Lower leg skin (tissue), 3 donors: ENCODE results near the gene IMMP2L.

ENCODE experiments used
- POLR2A ChIP-seq, 2 donors: fragments of 450-650 bp; IDR thresholded peaks; one replicate each; pipeline ENCODE4 v1.6.1; 2016 to 2017; ENCODE audit warnings: antibody characterized with exemption in 2 of 2, mild to moderate bottlenecking in 1 of 2, moderate library complexity in 1 of 2
- TF ChIP-seq, protein P1 (sequence below), 3 donors: fragments of 450-650 bp; IDR thresholded peaks; one replicate each; pipeline ENCODE4 v1.5.1; 2016; ENCODE audit warnings: antibody characterized with exemption in 3 of 3, mild to moderate bottlenecking in 3 of 3, moderate library complexity in 2 of 3

DNA sequence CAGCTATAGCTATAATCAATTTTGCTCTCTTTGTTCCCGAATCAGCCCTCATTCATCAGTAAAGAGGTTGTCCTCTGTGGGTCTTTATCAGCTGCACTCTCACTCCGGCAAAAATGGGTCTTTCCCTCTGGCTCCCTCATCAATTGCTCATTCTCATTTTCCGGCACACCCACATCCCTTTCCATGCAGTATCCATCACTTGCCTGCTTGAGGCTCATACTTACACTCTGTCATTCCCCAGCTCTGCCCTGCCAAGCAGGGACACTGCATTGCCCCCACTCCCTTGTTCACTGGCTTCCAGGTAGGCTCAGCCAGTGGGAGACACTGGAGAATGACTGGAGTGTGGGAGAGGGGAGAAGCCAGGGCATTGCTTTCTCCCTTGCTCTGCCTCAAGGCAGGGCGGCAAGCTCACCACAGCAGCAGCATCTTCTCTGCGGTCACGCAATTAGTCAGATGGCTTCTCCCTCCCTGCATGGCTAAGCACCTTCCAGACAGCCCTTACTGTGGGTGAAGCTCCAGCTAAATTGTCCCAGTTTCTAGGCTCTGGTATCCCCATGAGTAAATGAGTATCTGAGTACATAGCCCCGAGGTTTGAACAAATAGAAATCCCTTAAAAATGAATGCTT, 942.1 kb downstream of the IMMP2L start:
- TF ChIP-seq POLR2A (IDR thresholded peaks at IDR 0.05) = no peak
- TF ChIP-seq, protein P1, sequence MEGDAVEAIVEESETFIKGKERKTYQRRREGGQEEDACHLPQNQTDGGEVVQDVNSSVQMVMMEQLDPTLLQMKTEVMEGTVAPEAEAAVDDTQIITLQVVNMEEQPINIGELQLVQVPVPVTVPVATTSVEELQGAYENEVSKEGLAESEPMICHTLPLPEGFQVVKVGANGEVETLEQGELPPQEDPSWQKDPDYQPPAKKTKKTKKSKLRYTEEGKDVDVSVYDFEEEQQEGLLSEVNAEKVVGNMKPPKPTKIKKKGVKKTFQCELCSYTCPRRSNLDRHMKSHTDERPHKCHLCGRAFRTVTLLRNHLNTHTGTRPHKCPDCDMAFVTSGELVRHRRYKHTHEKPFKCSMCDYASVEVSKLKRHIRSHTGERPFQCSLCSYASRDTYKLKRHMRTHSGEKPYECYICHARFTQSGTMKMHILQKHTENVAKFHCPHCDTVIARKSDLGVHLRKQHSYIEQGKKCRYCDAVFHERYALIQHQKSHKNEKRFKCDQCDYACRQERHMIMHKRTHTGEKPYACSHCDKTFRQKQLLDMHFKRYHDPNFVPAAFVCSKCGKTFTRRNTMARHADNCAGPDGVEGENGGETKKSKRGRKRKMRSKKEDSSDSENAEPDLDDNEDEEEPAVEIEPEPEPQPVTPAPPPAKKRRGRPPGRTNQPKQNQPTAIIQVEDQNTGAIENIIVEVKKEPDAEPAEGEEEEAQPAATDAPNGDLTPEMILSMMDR (IDR thresholded peaks at IDR 0.05) = no peak
